Right ventricle myocardium superior (tissue), 1 donor: Measurements from ENCODE around the gene SHOC2. TPM values are rescaled to one million over a fixed set of nuclear protein-coding genes. Genes with fewer than 3 reads are reported as not detected.

ENCODE experiments used
- ATAC-seq: fragments of 200-7000 bp; cut with Tn5 transposase; one replicate; pipeline ENCODE4 v1.9.1; 2020; ENCODE audit warnings: mild to moderate bottlenecking; ENCODE audit not compliant: poor library complexity
- DNase-seq: peaks from one replicate; pipeline ENCODE4 v3.0.0-alpha.2; 2020
- intact Hi-C: fragments of 100-400 bp; cut with DNase I; formaldehyde crosslinking; loops from one replicate; pipeline ENCODE4 v1.11.2; 2022
- long read RNA-seq: library from polyadenylated mRNA; unstranded; transcript quantifications from one replicate; pipeline ENCODE4 v2.0.0, GENCODE V29; 2021
- total RNA-seq: library from RNA; stranded (reverse); fragmentation: NEBNext Ultra II Directional; extraction: Animal tissue kit (Norgen Biotek cat#: 25700); gene quantifications from one replicate; pipeline ENCODE4 v1.2.1, GENCODE V29; 2021
- donor health status: DM: no; HTN: yes; CAD: no; lungs with severe emphysema.

SHOC2 gene
- 40.8 TPM for total RNA-seq
- long read RNA-seq, transcript SHOC2-202 (9 exons, 3,943 nt), result major isoform, 40 of 66 reads
- long read RNA-seq, partial matches to known transcripts, result 11 of 66 reads
- long read RNA-seq, other reads (novel, unspliced or antisense), result 15 of 66 reads

DNA sequence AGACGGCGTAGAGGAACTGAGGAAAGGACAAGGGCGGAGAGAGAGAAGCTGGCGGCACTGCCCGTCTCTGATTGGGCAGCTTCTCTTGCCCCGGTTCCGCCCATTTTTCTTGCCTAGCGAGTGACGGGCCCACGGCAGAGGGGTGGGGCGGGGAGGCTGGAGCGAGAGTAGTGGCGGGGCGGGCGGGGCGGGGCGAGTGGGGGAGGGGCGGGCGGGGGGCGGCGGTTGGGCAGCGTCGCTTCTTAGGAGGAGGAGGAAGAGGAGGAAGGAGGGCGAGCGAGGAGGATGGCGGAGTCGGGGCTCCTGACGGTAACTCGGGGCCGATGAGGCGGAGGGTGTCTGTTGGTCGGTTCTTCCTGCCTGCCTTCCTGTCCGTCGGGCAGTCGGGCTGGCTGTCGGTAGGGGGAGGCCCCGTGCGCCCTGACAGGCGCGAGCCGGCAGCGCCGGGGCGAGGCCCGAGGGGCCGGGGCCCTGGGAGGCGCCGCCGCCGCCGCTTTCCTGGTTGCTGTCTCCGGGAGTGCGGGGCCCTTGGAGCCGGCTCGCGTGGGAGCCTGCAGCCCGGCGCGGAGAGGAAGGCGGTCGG lies at the start of gene SHOC2:
TSS of gene SHOC2 (plus strand) at position 256 of the 583 bp plus-strand sequence. CDS start 44,755 bp downstream, outside the sequence.
- intact Hi-C loops, result no loop called here
- DNase-seq (peak; percentile 100), ATAC-seq (peak; percentile 51)

DNA sequence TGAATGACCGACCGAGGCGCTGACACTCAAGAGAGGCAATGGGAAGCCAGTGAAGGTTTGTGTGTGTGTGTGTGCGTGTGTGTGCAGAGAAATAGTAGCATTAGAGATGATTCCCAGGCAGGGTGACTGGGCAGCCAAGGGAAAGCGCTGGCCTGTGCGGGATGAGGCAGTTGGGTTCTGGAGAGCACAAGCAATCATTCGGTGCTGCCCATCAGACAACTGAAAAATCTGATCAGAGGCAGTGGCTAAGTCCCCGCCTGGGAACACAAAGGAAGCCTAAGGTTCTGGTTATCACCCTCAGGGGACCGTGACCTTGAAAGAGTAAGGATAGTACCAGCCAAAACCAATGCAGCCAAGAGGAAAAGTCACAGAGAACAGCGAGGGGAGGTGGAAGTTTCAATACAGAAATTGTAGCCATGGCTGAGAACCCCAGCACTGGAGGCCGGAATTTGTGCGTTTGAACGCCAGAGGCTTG lies 48.5 kb upstream of the SHOC2 start:
- intact Hi-C loops, result no loop called here
- no peak for ATAC-seq
- DNase-seq, result peak; percentile 46

- DNase-seq, result peak; percentile 100
- intact Hi-C loops, result no loop called here
- peak; percentile 96 for ATAC-seq
Measured at GRCh38 chr10:110871298-110872084, 47.9 kb upstream of the SHOC2 start, which contains the start of gene PDCD4. PDCD4 (plus strand) TSS chr10:110871928; CDS start chr10:110876028, 4,100 bp downstream.

DNA sequence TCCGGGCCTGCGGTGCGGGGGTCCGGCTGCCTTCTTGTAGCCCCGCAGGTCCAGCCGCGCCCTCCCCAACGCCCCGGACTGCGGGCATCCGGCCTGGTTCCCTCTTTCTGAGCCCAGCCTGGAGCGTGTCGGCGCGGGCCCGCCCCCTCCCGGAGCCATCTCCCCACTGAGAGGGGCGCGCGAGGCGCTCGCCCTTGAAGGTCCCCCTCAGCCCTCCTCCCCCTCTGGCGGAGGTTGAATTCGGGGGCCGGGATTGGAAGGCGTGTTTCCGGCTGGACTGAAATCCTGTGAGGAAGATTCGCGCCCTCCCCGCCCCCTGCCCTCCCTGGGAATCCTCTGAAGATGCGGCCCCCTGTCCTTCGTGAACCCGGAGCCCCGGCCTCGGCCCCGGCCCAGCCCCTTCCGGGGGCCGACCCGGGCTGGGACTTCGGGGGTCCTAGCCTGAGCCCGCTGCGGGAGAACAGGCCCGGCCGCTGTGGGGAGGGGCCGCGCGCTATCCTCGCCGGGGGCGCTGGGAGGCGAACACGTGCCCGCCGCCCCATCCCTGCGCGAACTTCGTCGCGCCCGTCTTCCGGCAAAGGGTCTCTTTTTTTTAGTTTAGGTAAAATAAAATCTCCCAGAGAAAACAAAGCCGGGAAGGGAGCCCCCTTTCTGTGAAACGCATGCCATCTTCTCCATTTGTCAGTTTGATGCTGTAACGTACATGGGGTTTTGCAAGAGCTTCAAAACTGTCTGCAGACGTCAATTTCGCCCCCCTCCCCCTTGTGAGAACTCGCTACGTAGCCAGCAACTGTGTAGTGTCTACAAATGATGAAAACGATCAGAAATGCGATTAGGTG lies 47.0 kb upstream of the SHOC2 start:
- ATAC-seq (peak; percentile 74), DNase-seq (peak; percentile 83)
- intact Hi-C loops, result no loop called here

GRCh38 chr10:110872984-110873923 lies 46.1 kb upstream of the SHOC2 start:
- ATAC-seq (no peak), DNase-seq (no peak)
- intact Hi-C loops, result no loop called here

DNA sequence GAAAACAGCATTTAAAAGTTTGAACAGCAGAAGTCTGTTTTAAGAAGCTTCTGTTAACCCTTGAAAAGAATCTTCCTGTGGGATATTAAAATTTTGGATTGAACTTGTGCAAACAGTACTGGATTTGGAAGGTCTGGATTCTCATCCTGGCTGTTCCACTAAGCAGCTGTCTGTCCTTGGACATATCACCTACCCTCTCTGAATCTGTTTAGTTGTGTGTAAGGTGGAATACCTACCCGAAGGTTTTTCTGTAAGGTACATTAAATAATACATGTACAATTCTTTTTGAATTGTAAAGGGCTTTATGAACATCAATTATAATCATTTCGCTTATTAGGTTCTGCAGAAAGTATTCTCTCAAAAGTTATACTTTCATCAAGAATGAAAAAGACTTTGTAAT lies 45.5 kb upstream of the SHOC2 start:
- intact Hi-C loops, result no loop called here
- ATAC-seq (no peak), DNase-seq (no peak)

DNA sequence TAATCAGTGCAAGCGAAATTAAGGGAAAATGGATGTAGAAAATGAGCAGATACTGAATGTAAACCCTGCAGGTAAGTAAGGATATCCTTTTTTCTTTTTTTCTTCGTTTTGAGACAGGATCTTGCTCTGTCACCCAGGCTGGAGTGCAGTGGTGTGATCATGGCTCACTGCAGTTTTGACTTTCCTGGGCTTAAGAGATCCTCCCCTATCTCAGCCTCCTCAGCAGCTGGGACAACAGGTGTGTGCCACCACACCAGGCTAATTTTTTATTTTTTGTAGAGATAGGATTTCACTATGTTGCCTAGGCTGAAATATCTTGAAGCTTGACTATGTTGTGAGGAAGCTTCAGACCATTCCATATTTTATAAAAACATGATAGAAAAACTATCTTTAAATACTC lies 43.4 kb upstream of the SHOC2 start:
- DNase-seq (no peak), ATAC-seq (no peak)
- intact Hi-C loops, result no loop called here

- intact Hi-C loops, result no loop called here
- ATAC-seq, result no peak
- DNase-seq, result no peak
Measured at GRCh38 chr10:110876788-110877187, 42.6 kb upstream of the SHOC2 start.

DNA sequence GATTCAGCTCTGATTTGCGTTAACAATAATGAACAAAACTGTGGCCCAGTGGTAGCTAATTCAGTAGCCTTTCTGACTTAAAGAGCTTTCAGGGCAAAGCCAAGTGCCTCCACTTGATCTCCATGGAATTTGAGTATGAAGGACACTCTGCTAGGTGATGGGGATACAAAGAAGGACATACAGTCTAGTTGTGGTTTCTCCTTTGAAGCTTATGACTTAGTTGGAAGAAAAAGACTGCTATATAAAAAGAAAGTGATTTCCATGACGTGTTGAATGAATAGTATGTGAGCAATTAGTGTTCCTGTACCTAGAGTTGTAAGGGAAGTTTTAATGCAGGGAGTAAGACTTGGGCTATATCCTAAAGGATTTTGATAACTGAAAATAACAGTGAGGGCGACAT lies 39.4 kb upstream of the SHOC2 start:
- DNase-seq (no peak), ATAC-seq (peak; percentile 82)
- intact Hi-C loops, result loop anchor here (5.0 kb wide), 1 partner anchor 138 kb away; no protein-coding TSS in a partner anchor

- intact Hi-C loops, result loop anchor here (5.0 kb wide), 1 partner anchor 139 kb away; no protein-coding TSS in a partner anchor
- DNase-seq (no peak), ATAC-seq (peak; percentile 80)
Measured at GRCh38 chr10:110881247-110881646, 38.2 kb upstream of the SHOC2 start.

DNA sequence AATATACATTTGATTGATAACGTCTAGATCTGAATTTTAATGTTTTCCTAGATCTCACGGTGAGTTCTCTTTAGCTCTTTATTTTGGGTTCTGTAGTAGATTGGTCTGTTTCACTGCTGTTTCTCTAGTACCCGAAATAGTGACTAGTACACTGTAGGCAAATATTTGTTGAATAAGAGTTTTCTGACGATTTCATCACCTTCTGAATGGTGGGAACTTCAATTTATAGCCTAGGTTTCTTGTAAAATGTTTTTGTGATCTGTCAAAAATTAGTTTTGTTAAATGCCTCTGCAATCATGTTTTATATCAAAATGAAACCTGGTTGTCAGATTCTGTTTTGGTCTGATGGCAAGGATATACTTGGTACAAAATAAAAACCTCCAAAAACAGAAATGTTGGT lies 37.5 kb upstream of the SHOC2 start:
- no peak for DNase-seq
- intact Hi-C loops, result loop anchor here (5.0 kb wide), 1 partner anchor 140 kb away; no protein-coding TSS in a partner anchor
- ATAC-seq, result no peak

- DNase-seq (no peak), ATAC-seq (no peak)
- intact Hi-C loops, result loop anchor here (5.0 kb wide), 1 partner anchor 142 kb away; no protein-coding TSS in a partner anchor
Measured at GRCh38 chr10:110883924-110884323, 35.5 kb upstream of the SHOC2 start.

- intact Hi-C loops, result loop anchor here (5.0 kb wide), 1 partner anchor 69 kb away; no protein-coding TSS in a partner anchor
- DNase-seq (no peak), ATAC-seq (no peak)
Measured at GRCh38 chr10:110885932-110886674, 33.3 kb upstream of the SHOC2 start.

GRCh38 chr10:110887560-110887959 lies 31.8 kb upstream of the SHOC2 start:
- intact Hi-C loops, result loop anchor here (5.0 kb wide), 1 partner anchor 70 kb away; no protein-coding TSS in a partner anchor
- ATAC-seq (no peak), DNase-seq (no peak)

- intact Hi-C loops, result loop anchor here (5.0 to 10.0 kb wide), 2 partner anchors 145 to 298 kb away; no protein-coding TSS in a partner anchor
- ATAC-seq, result peak; percentile 30
- no peak for DNase-seq
Measured at GRCh38 chr10:110892602-110893288, 26.7 kb upstream of the SHOC2 start.

DNA sequence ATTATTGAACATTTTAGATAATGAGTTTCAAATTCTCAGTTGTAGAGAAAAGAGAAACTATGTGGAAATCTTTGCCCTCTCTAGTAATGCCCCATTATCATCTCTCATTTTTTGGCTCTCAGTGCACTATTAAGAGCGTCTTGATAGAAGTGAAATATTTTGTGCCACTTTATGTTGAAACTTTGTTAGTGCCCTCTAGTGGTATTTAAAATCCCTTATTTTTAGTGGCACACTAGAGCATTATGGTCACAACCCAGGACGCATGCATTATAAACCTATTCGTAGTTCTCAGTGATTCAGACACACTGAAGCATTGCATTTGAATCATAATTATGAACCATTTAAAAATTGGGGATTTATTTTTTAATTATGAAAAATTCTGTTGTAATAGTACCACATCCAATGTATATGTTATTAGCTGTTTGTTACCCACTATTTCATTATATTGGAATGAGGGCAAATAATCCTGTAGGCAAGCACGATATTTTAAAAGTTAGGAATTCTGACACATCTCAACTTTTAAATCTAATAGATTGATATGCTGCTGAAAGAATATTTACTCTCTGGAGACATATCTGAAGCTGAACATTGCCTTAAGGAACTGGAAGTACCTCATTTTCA lies 25.7 kb upstream of the SHOC2 start:
- DNase-seq, result no peak
- intact Hi-C loops, result loop anchor here (5.0 to 10.0 kb wide), 2 partner anchors 146 to 299 kb away; no protein-coding TSS in a partner anchor
- ATAC-seq, result peak; percentile 85
